Spleen (tissue), 11 donors: ENCODE data around the gene CIZ1. TPM values are rescaled to one million over a fixed set of nuclear protein-coding genes. Genes with fewer than 3 reads are reported as not detected.

Experiments
- DNase-seq: peaks from one replicate; pipeline ENCODE4 v3.0.0-alpha.2; 2020
- H3K27ac ChIP-seq, 8 donors: fragments of 200-600 bp; sonication (generic) in 7 of 8; 1 replicate in 4 of 8; 2 replicates in 4 of 8; pipeline versions ENCODE4 v1.5.0 to v1.8.0; 2016 to 2021; ENCODE audit warnings: inconsistent platforms in 4 of 8, mild to moderate bottlenecking in 4 of 8, moderate library complexity in 1 of 8
- H3K27me3 ChIP-seq, 7 donors: fragments of 200-600 bp; sonication (generic) in 6 of 7; replicated peaks in 1 of 7; 1 replicate in 4 of 7; 2 replicates in 3 of 7; pipeline versions ENCODE4 v1.5.0 to v1.8.0; 2016 to 2021; ENCODE audit warnings: inconsistent platforms in 3 of 7, mild to moderate bottlenecking in 1 of 7
- H3K36me3 ChIP-seq, 6 donors: fragments of 200-600 bp; sonication (generic) in 5 of 6; 1 replicate in 4 of 6; 2 replicates in 2 of 6; pipeline versions ENCODE4 v1.5.0 to v1.8.0; 2016 to 2021; ENCODE audit warnings: inconsistent platforms in 2 of 6
- H3K4me1 ChIP-seq, 6 donors: fragments of 200-600 bp; sonication (generic) in 5 of 6; 1 replicate in 3 of 6; 2 replicates in 3 of 6; pipeline versions ENCODE4 v1.5.0 to v1.8.0; 2016 to 2021; ENCODE audit warnings: inconsistent platforms in 3 of 6
- H3K4me3 ChIP-seq, 8 donors: fragments of 200-600 bp; sonication (generic) in 7 of 8; 1 replicate in 4 of 8; 2 replicates in 4 of 8; pipeline versions ENCODE4 v1.5.0 to v1.8.0; 2016 to 2021; ENCODE audit warnings: inconsistent platforms in 4 of 8, mild to moderate bottlenecking in 4 of 8, moderate library complexity in 2 of 8
- H3K9me3 ChIP-seq, 8 donors: fragments of 200-600 bp; sonication (generic) in 7 of 8; 1 replicate in 4 of 8; 2 replicates in 4 of 8; pipeline versions ENCODE4 v1.5.0 to v1.8.0; 2016 to 2021; ENCODE audit warnings: inconsistent platforms in 4 of 8
- CTCF ChIP-seq, 11 experiments: fragments of 200-600 bp in 7 of 11; fragments of 450-650 bp in 4 of 11; sonication (generic) in 4 of 11; IDR thresholded peaks in 8 of 11; conservative IDR thresholded peaks in 3 of 11; 1 replicate in 7 of 11; 2 replicates in 4 of 11; pipeline versions ENCODE4 v1.4.0 to v1.8.0; 2016 to 2021; ENCODE audit warnings: antibody characterized with exemption in 11 of 11, inconsistent platforms in 4 of 11, mild to moderate bottlenecking in 1 of 11
- POLR2A ChIP-seq, 3 donors: fragments of 450-650 bp; IDR thresholded peaks; one replicate each; pipeline ENCODE4 v1.5.1; 2017; ENCODE audit warnings: antibody characterized with exemption in 3 of 3, mild to moderate bottlenecking in 1 of 3
- POLR2AphosphoS5 ChIP-seq, 3 donors: sonication (generic); formaldehyde crosslinking; IDR thresholded peaks; one replicate each; pipeline ENCODE4 v1.5.1; 2017; ENCODE audit warnings: antibody characterized with exemption in 3 of 3
- WGBS, 5 donors: extraction: QIAGEN DNeasy Blood & Tissue Kit in 3 of 5; methylation state at CpG; one replicate each; pipeline versions ENCODE4 v1.1.5 to v1.1.7; 2013 to 2018; 5-methylcytosine and 5-hydroxymethylcytosine counted together
- intact Hi-C: fragments of 100-400 bp; cut with DNase I; formaldehyde crosslinking; loops from one replicate; pipeline ENCODE4 v1.15.0; 2023; ENCODE audit warnings: low total_unique reads
- polyA plus RNA-seq, 3 donors: library from polyadenylated mRNA; stranded (reverse); fragments of 200-250 nt; gene quantifications; one replicate each; pipeline ENCODE4 v1.2.1, GENCODE V29; 2013
- total RNA-seq, 7 donors: library from RNA; depleted of rRNA in 3 of 7; stranded (reverse); fragments of >200 nt in 3 of 7; fragmentation: NEBNext Ultra II Directional in 4 of 7; extraction: Animal tissue kit (Norgen Biotek cat#: 25700) in 4 of 7; gene quantifications; one replicate each; pipeline versions ENCODE4 v1.1.0 to v1.2.1, GENCODE V29; 2016 to 2021
- donor health status: healthy with polysubstance abuse.
- donor health status: DM: no; HTN: no; CAD: no; lungs with moderate emphysema.
- donor health status: DM: no; HTN: no; CAD: no.
- donor health status: Bipolar disorder and iron deficiency.
- donor health status: healthy.
- donor health status: DM: no; HTN: no; CAD: no.
- donor health status: DM: yes; HTN: yes; CAD: no.

The CIZ1 gene
- total and polyA plus RNA-seq, 10 donors: 24.7 to 98.2 (median 77.2) TPM

GRCh38 chr9:128121466-128121810, 69.9 kb downstream of the CIZ1 start:
- intact Hi-C loops: no loop called here
- Histone ChIP-seq H3K4me3 (no peak overlapping the region), H3K27ac (no peak overlapping the region), H3K9me3 (no peaks in the 10 kb centered on the region), H3K4me1 (peaks cover 19 to 41% (median 38%) of the 10 kb centered on the region in 6 donors), H3K27me3 (no peaks in the 10 kb centered on the region), H3K36me3 (peaks cover 0 to 55% (median 47%) of the 10 kb centered on the region in 6 donors)
- peak; percentile 52 for DNase-seq
- no peak for TF ChIP-seq POLR2A (IDR thresholded peaks at IDR 0.05)
- no peak for TF ChIP-seq POLR2AphosphoS5 (IDR thresholded peaks at IDR 0.05)
- TF ChIP-seq CTCF (IDR thresholded peaks at IDR 0.05 in 8 of 11, conservative IDR thresholded peaks at IDR 0.05 in 3 of 11): no peak
- WGBS, 5 donors: 67 to 99% (median 95%) methylated on average over 1 to 5 of the region's 5 CpGs

GRCh38 chr9:128120741-128121465, 70.5 kb downstream of the CIZ1 start:
- Histone ChIP-seq H3K9me3 (no peaks in the 10 kb centered on the region), H3K27me3 (no peaks in the 10 kb centered on the region), H3K4me1 (peaks cover 16 to 41% (median 38%) of the 10 kb centered on the region in 6 donors), H3K4me3 (no peak overlapping the region), H3K36me3 (peaks cover 0 to 55% (median 47%) of the 10 kb centered on the region in 6 donors), H3K27ac (no peak overlapping the region)
- 84 to 91% (median 86%) methylated on average over 22 to 29 of the region's 29 CpGs for WGBS, 5 donors
- DNase-seq: peak; percentile 63
- TF ChIP-seq POLR2A (IDR thresholded peaks at IDR 0.05) (no peak), POLR2AphosphoS5 (IDR thresholded peaks at IDR 0.05) (peak in 2 of 3 donors; percentile 12 to 35)
- intact Hi-C loops: no loop called here

DNA sequence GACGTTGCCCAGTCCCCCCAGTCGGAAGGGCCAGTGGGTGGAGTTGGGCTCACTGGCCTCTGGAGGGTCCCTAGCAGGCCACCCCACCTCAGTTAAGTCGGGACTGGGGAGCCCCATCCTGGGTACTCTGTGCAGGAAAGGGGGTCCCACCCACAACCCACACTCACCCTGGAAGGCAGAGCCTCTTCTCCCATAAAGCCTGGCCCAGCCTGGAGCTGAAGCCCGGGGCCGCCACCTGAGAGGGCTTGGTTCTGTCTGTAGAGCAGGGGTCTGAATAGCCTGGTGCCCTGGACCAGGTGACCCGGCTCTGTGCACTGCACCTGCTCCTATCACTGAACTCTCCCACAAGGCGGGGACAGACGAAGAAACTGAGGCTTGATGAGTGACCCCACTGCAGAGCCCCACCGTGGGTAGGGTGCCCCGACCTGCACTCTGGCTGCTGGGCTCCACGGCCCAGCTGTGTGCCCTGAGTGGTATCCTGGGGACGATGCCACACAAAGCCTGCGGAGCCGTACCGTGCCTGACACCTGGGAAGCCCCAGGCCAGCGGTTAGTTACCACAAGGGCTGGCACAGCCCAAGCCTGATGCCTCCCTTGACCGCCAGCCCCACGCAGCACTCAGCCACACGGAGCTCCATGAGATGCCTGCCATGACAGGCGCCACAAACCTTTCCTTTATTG, 71.2 kb downstream of the CIZ1 start:
- DNase-seq: peak; percentile 74
- TF ChIP-seq CTCF (IDR thresholded peaks at IDR 0.05 in 8 of 11, conservative IDR thresholded peaks at IDR 0.05 in 3 of 11): no peak
- TF ChIP-seq POLR2A (IDR thresholded peaks at IDR 0.05): no peak
- TF ChIP-seq POLR2AphosphoS5 (IDR thresholded peaks at IDR 0.05): no peak
- H3K27ac ChIP-seq: no peak overlapping the region
- 75 to 92% (median 86%) methylated on average over 11 to 20 of the region's 20 CpGs for WGBS, 5 donors
- H3K36me3 ChIP-seq: peaks cover 0 to 58% (median 47%) of the 10 kb centered on the region in 6 donors
- intact Hi-C loops: no loop called here
- H3K4me1 ChIP-seq: peaks cover 10 to 41% (median 38%) of the 10 kb centered on the region in 6 donors
- no peak overlapping the region for H3K4me3 ChIP-seq
- H3K9me3 ChIP-seq: no peaks in the 10 kb centered on the region
- H3K27me3 ChIP-seq: no peaks in the 10 kb centered on the region

GRCh38 chr9:128118971-128119665, 72.3 kb downstream of the CIZ1 start:
- WGBS, 5 donors: 77 to 90% (median 84%) methylated on average over 13 to 15 of the region's 15 CpGs
- TF ChIP-seq POLR2AphosphoS5 (IDR thresholded peaks at IDR 0.05): peak in 2 of 3 donors; percentile 24 to 49
- no peak for TF ChIP-seq POLR2A (IDR thresholded peaks at IDR 0.05)
- peak in 1 of 11 experiments; percentile 13 for TF ChIP-seq CTCF (IDR thresholded peaks at IDR 0.05 in 8 of 11, conservative IDR thresholded peaks at IDR 0.05 in 3 of 11)
- H3K27me3 ChIP-seq: no peaks in the 10 kb centered on the region
- peak; percentile 68 for DNase-seq
- no peak overlapping the region for H3K27ac ChIP-seq
- no peak overlapping the region for H3K4me3 ChIP-seq
- no peaks in the 10 kb centered on the region for H3K9me3 ChIP-seq
- intact Hi-C loops: no loop called here
- peaks cover 0 to 58% (median 44%) of the 10 kb centered on the region in 6 donors for H3K36me3 ChIP-seq
- peaks cover 10 to 43% (median 37%) of the 10 kb centered on the region in 6 donors for H3K4me1 ChIP-seq
